Measurements from ENCODE around the gene ICOSLG.
"Not testable (repeated sequence)": the region's sequence is repeated elsewhere in the genome, so short reads cannot be mapped to it uniquely, and the experiment has no call there.

The ICOSLG gene

GRCh38 chr21:44263768-44264167 lies 23.0 kb upstream of the ICOSLG start:
- DNase-seq: no peak

- DNase-seq: no peak
These were observed 22.5 kb upstream of the ICOSLG start for GRCh38 chr21:44263221-44263760.

- no peak for DNase-seq
These were observed 21.8 kb upstream of the ICOSLG start for GRCh38 chr21:44262338-44263056.

GRCh38 chr21:44261675-44262295 lies 21.0 kb upstream of the ICOSLG start, which contains the start of gene DNMT3L:
Gene DNMT3L, minus strand, starts transcription at chr21:44261897. Its CDS starts 638 bp downstream, at chr21:44261259.
- DNase-seq: no peak

GRCh38 chr21:44260791-44261631 lies 20.3 kb upstream of the ICOSLG start:
- DNase-seq: no peak

GRCh38 chr21:44260066-44260465 lies 19.3 kb upstream of the ICOSLG start:
- peak; percentile 48 for DNase-seq

- DNase-seq: no peak
These were observed 18.5 kb upstream of the ICOSLG start for GRCh38 chr21:44259082-44259705.

- no peak for DNase-seq
These were observed 17.4 kb upstream of the ICOSLG start for GRCh38 chr21:44258056-44258725.

- no peak for DNase-seq
These were observed 14.8 kb upstream of the ICOSLG start for GRCh38 chr21:44255511-44255981.

GRCh38 chr21:44253832-44254710 lies 13.3 kb upstream of the ICOSLG start:
- DNase-seq: peak; percentile 47

GRCh38 chr21:44249204-44250037 lies 8.7 kb upstream of the ICOSLG start:
- not testable (repeated sequence) for DNase-seq

- not testable (repeated sequence) for DNase-seq
These were observed 7.2 kb upstream of the ICOSLG start for GRCh38 chr21:44247904-44248303.

- DNase-seq: not testable (repeated sequence)
These were observed 3.2 kb upstream of the ICOSLG start for GRCh38 chr21:44243980-44244379.

GRCh38 chr21:44241281-44241680 lies 538 bp upstream of the ICOSLG start:
- DNase-seq: not testable (repeated sequence)

- not testable (repeated sequence) for DNase-seq
These were observed 390 bp downstream of the ICOSLG start for GRCh38 chr21:44240353-44240752.

GRCh38 chr21:44229561-44229960 lies 11.2 kb downstream of the ICOSLG start:
- not testable (repeated sequence) for DNase-seq

- DNase-seq: not testable (repeated sequence)
These were observed 12.6 kb downstream of the ICOSLG start for GRCh38 chr21:44228109-44228508.

GRCh38 chr21:44227614-44228013 lies 13.1 kb downstream of the ICOSLG start:
- DNase-seq: not testable (repeated sequence)

- not testable (repeated sequence) for DNase-seq
These were observed 15.1 kb downstream of the ICOSLG start for GRCh38 chr21:44225605-44226004.

- not testable (repeated sequence) for DNase-seq
These were observed 17.4 kb downstream of the ICOSLG start for GRCh38 chr21:44223334-44223733.
